Measurements from ENCODE around the gene IL1RAPL2.
A peak's percentile ranks its signal among the peaks of the same experiment; 100 is the strongest.
"Not testable (repeated sequence)": the region's sequence is repeated elsewhere in the genome, so short reads cannot be mapped to it uniquely, and the experiment has no call there.

The IL1RAPL2 gene

GRCh38 chrX:104565791-104566680, at the start of gene IL1RAPL2:
Gene IL1RAPL2 (plus strand): TSS chrX:104566199.
- CTCF ChIA-PET = interaction anchor here (0.5 to 2.0 kb wide), 7 partner anchors 9 to 624 kb away, joined by 3 to 8 read pairs (median 4); no protein-coding TSS in a partner anchor
- peak; percentile 81 for DNase-seq (ENCODE audit: extremely low spot score)
- POLR2A ChIA-PET = no interaction called here
- TF ChIP-seq ELF4 (IDR thresholded peaks at IDR 0.05) = no peak
- peak; percentile 94 for TF ChIP-seq ZNF384 (IDR thresholded peaks at IDR 0.05)

- DNase-seq (ENCODE audit: extremely low spot score) = no peak
- ChIA-PET CTCF (interaction anchor here (0.6 kb wide), 1 partner anchor 54 kb away, joined by 3 read pairs; no protein-coding TSS in a partner anchor), POLR2A (no interaction called here)
- TF ChIP-seq ZNF384 (IDR thresholded peaks at IDR 0.05) (no peak), BHLHE40 (IDR thresholded peaks at IDR 0.05; ENCODE audit: borderline replicate concordance) (no peak), PKNOX1 (IDR thresholded peaks at IDR 0.05) (no peak), FOXK2 (IDR thresholded peaks at IDR 0.05) (no peak), FOXA1 (IDR thresholded peaks at IDR 0.05) (no peak), FOXM1 (IDR thresholded peaks at IDR 0.05; ENCODE audit: borderline replicate concordance) (no peak), ELF4 (IDR thresholded peaks at IDR 0.05) (no peak), NFRKB (IDR thresholded peaks at IDR 0.05) (no peak), CTBP1 (IDR thresholded peaks at IDR 0.05; ENCODE audit: borderline replicate concordance) (no peak), SP1 (IDR thresholded peaks at IDR 0.05) (no peak), LEF1 (IDR thresholded peaks at IDR 0.05; ENCODE audit: borderline replicate concordance) (no peak), SUZ12 (IDR thresholded peaks at IDR 0.05) (no peak), ARNT (IDR thresholded peaks at IDR 0.05) (no peak), HDGF (IDR thresholded peaks at IDR 0.05; ENCODE audit: borderline replicate concordance) (no peak), TARDBP (IDR thresholded peaks at IDR 0.05) (no peak), L3MBTL2 (conservative IDR thresholded peaks at IDR 0.05) (no peak)
Measured at GRCh38 chrX:104522386-104522785, 43.6 kb upstream of the IL1RAPL2 start.

GRCh38 chrX:104523858-104524257, 42.1 kb upstream of the IL1RAPL2 start:
- TF ChIP-seq TARDBP (IDR thresholded peaks at IDR 0.05) (no peak), HDGF (IDR thresholded peaks at IDR 0.05; ENCODE audit: borderline replicate concordance) (no peak), ZNF384 (IDR thresholded peaks at IDR 0.05) (no peak), L3MBTL2 (conservative IDR thresholded peaks at IDR 0.05) (no peak), FOXM1 (IDR thresholded peaks at IDR 0.05; ENCODE audit: borderline replicate concordance) (no peak), SP1 (IDR thresholded peaks at IDR 0.05) (no peak), FOXK2 (IDR thresholded peaks at IDR 0.05) (no peak), BHLHE40 (IDR thresholded peaks at IDR 0.05; ENCODE audit: borderline replicate concordance) (no peak), SUZ12 (IDR thresholded peaks at IDR 0.05) (no peak), ARNT (IDR thresholded peaks at IDR 0.05) (no peak), NFRKB (IDR thresholded peaks at IDR 0.05) (no peak), CTBP1 (IDR thresholded peaks at IDR 0.05; ENCODE audit: borderline replicate concordance) (no peak), ELF4 (IDR thresholded peaks at IDR 0.05) (no peak), LEF1 (IDR thresholded peaks at IDR 0.05; ENCODE audit: borderline replicate concordance) (no peak), PKNOX1 (IDR thresholded peaks at IDR 0.05) (no peak), FOXA1 (IDR thresholded peaks at IDR 0.05) (no peak)
- ChIA-PET POLR2A (no interaction called here), CTCF (no interaction called here)
- no peak for DNase-seq (ENCODE audit: extremely low spot score)

- ChIA-PET CTCF (no interaction called here), POLR2A (no interaction called here)
Measured at GRCh38 chrX:104539081-104539480, 26.9 kb upstream of the IL1RAPL2 start.

GRCh38 chrX:104542447-104542846, 23.6 kb upstream of the IL1RAPL2 start:
- POLR2A ChIA-PET; DNase-seq (ENCODE audit: extremely low spot score); CTCF ChIA-PET: not testable (repeated sequence)

More at GRCh38 chrX:104539081-104539480, 26.9 kb upstream of the IL1RAPL2 start:
- TF ChIP-seq FOXA1 (IDR thresholded peaks at IDR 0.05) = no peak
- TF ChIP-seq TARDBP (IDR thresholded peaks at IDR 0.05) = no peak
- no peak for TF ChIP-seq L3MBTL2 (conservative IDR thresholded peaks at IDR 0.05)
- TF ChIP-seq SUZ12 (IDR thresholded peaks at IDR 0.05) = no peak
- TF ChIP-seq ARNT (IDR thresholded peaks at IDR 0.05) = no peak
- no peak for TF ChIP-seq SP1 (IDR thresholded peaks at IDR 0.05)
- no peak for TF ChIP-seq CTBP1 (IDR thresholded peaks at IDR 0.05; ENCODE audit: borderline replicate concordance)
- no peak for TF ChIP-seq FOXM1 (IDR thresholded peaks at IDR 0.05; ENCODE audit: borderline replicate concordance)
- no peak for TF ChIP-seq FOXK2 (IDR thresholded peaks at IDR 0.05)
- TF ChIP-seq ZNF384 (IDR thresholded peaks at IDR 0.05) = no peak
- no peak for TF ChIP-seq HDGF (IDR thresholded peaks at IDR 0.05; ENCODE audit: borderline replicate concordance)
- TF ChIP-seq NFRKB (IDR thresholded peaks at IDR 0.05) = no peak
- TF ChIP-seq LEF1 (IDR thresholded peaks at IDR 0.05; ENCODE audit: borderline replicate concordance) = no peak
- TF ChIP-seq PKNOX1 (IDR thresholded peaks at IDR 0.05) = no peak
- no peak for DNase-seq (ENCODE audit: extremely low spot score)

GRCh38 chrX:104564335-104564734, 1.7 kb upstream of the IL1RAPL2 start:
- no peak for DNase-seq (ENCODE audit: extremely low spot score)
- ChIA-PET POLR2A (no interaction called here), CTCF (interaction anchor here (0.7 to 1.1 kb wide), 2 partner anchors 17 to 453 kb away, joined by 3 to 4 read pairs; no protein-coding TSS in a partner anchor)
- TF ChIP-seq FOXA1 (IDR thresholded peaks at IDR 0.05) (no peak), TARDBP (IDR thresholded peaks at IDR 0.05) (no peak), LEF1 (IDR thresholded peaks at IDR 0.05; ENCODE audit: borderline replicate concordance) (no peak), ZNF384 (IDR thresholded peaks at IDR 0.05) (no peak), L3MBTL2 (conservative IDR thresholded peaks at IDR 0.05) (no peak), FOXM1 (IDR thresholded peaks at IDR 0.05; ENCODE audit: borderline replicate concordance) (no peak), HDGF (IDR thresholded peaks at IDR 0.05; ENCODE audit: borderline replicate concordance) (no peak), ELF4 (IDR thresholded peaks at IDR 0.05) (no peak), SP1 (IDR thresholded peaks at IDR 0.05) (no peak)
